Iris pigment epithelial cell (primary cell): ENCODE results near the gene CENPA.
A peak's percentile ranks its signal among the peaks of the same experiment; 100 is the strongest.
"Not testable (repeated sequence)": the region's sequence is repeated elsewhere in the genome, so short reads cannot be mapped to it uniquely, and the experiment has no call there.

ENCODE experiments used
- DNase-seq: peaks from one replicate; pipeline ENCODE4 v3.0.0-alpha.2; 2011; ENCODE audit warnings: low read depth

Gene CENPA

DNA sequence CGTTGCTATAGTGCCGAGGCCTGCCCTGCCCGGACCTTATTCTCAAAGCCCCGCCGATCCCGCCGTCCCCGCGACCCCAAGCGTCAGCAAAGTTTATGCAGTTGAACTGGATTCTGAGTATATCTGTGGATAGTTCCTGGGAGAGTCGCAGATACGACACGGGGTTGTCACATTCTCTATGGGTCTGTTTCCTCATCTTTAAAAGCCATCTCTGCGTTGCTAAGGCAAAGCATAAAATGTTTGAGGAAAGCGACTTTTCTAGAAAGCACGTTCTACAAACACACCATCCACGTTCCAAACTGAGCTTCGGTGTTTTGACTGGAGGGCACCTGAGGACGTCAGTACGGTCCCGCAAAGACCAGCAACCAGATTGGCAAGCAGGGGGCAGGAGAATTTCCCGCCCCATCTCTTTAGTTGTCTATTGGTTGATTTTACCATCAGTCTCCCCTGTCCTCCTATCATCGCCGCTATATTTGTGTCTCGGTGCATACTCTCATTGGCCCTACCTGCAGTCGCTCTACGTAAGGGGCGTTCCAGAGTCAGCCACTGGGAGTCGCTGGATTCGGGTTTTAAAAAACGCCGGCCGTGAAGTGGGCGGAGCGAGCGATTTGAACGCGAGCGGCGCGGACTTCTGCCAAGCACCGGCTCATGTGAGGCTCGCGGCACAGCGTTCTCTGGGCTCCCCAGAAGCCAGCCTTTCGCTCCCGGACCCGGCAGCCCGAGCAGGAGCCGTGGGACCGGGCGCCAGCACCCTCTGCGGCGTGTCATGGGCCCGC is at the start of gene CENPA:
TSS of gene CENPA (plus strand) at position 626 of the 776 bp plus-strand sequence. CDS start at position 767, 141 bp downstream.
- peak; percentile 100 for DNase-seq

DNA sequence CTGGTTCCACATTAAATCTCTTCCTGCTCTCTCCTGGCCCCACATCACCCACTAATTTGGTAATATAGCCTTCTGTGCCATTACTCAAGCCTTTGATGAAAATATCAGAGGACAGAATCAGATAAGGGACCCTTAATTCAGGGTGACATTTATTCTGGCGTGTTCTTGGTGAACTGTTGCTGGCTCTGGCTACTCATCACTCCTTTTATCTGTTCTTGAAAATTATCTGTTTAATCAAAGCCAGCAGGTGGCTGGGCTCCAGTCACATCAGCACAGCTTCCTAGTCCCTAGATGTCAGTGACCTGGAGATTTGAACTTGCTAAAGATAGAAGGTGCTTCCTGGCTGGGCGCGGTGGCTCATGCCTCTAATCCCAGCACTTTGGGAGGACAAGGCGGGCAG is 48.6 kb upstream of the CENPA start:
- no peak for DNase-seq

DNA sequence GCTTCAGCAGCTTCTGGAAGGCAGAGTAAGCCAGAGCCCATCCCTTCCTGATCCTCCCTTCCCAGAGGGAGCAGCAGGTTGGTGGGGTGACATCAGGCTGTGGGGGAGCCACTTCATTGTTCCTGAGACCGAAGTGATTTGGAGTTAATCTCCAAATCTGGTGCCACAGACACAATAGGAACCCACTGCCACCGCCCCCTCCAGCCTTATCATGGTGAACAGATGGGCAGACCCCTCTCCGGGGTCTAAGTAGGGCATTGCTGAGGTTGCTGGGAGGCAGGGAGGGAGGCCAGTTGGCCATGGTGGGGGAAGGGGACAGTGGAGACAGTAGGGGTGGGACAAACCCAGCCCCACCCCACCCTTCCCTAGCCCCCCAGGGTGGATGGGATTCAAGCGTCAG is 47.4 kb upstream of the CENPA start:
- DNase-seq = no peak

DNA sequence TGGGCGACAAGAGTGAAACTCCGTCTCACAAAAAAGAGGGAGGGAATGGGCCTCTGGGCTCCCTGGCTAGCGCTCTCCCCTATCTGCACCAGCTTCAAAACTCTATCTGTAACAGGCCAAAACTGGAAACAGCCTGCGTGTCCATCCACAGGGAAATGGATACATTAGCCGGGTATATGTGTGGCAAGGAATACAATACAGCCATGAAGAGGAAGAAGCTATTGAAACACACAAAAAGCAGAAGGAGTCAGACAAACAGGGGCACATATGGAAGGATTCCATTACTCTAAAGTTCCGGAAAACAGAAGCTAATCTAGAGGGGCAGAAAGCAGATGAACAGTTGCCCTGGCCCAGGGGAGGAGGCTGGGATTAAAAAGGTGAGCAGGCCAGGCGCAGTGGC is 46.3 kb upstream of the CENPA start:
- no peak for DNase-seq

DNA sequence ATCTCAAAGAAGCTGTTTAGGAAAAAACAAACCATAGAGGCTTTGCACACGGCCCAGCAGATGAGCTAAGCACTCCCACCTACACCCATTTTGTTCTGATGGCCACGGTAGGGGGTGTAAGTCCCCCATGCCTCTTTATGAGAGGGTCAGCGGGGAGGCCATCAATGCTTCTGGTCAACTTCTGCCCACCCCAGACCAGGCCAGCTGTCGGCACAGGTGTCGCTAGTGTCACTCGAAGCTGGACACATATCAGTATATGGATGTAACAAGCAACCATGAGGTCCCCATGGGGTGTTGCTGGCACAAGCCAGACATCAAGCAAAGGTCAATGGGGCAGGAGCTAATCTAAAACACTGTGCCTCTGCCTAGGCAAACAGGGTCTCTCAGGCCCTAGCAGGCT is 45.5 kb upstream of the CENPA start:
- DNase-seq = no peak

DNA sequence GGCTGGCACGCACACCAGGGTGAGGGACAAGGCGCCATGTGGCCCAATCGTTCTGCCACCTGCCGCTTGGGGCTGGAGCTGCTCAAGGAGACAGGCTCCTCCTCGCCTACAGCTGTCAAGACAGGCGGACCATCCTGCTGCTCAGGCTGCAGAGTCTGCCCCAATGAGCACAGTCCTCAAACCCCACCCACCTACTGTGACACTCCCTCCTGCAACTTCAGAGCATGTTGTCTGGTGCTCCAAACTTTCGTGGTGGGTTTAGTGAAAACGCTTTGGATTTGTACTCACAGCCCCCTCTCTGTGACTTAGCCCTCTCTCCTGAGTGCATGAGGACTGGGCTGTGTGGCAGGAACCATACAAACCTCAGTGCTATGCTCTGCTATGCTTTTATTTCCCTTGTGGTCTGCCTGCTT is 45.0 kb upstream of the CENPA start:
- peak; percentile 56 for DNase-seq

DNA sequence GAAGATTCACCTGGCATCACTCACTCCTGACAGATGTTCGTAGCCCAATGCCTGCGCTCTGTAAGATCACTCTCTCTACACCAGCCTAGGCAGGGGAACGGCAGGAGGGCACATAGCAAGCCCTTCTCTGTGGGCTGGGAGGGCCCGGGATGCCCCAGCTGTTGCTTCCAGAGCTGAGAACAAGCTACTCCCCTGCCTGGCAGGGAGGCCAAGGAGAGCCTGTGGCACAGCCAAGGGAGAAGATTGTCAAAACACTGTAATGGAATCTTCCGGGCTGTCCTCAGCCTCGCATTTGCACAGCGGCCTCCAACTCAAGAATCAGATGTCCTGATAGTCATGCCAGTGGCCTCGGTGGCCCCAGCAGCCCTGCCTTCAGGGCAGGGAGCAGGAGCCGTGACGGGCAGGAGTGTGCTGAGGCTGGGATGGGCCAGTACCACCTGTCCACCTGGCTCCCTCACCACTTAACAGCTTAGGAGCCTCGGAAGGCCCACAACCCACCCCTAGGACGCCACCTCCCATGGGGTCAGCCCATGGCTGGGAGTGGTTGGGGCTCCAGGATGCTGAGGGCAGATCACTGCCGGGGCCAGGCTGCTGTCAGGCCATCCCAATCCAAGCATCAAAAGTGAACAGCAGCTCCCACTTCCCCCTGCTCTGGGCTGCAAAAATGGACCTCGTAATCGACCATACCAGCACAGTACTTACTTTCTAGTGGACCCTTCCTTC is 43.6 kb upstream of the CENPA start:
- no peak for DNase-seq

DNA sequence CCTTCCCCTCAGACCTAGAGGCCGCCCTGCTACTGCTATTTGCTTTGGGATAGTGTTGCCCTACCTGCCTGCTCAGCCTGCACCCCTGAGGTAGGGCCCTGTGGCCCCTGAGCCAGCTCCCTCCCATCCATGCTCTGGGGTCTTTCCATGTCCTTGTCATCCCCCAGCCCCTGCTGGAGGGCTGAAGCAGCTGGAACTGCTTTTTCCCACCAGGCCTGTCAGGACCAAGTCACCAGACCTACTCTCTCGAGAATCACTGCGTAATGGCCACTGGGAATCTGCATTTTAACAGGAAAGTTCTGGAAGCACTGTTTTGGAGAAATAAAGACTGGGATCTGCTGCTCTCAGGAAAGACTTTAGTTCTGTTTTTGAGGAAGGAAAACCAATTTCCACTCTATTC is 42.0 kb upstream of the CENPA start:
- no peak for DNase-seq

DNA sequence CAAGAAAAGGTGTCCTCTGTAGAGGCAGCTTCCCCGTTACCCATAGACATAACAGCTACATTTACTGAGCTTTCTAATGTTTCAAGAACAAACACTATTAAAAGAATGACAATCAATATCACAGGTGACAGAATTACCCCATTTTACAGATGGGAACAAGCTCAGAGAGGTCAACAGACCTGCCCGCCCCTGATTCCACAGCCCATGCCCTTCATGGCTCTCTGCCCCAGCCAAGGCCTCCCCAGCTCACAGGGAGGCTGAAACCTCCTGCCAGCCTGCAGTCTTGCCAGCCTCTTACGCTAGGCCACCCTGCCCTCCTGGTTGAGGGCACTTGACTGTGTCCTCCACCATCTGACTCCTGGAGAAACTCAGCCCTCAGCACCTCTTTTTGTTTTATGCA is 40.9 kb upstream of the CENPA start:
- DNase-seq = no peak

DNA sequence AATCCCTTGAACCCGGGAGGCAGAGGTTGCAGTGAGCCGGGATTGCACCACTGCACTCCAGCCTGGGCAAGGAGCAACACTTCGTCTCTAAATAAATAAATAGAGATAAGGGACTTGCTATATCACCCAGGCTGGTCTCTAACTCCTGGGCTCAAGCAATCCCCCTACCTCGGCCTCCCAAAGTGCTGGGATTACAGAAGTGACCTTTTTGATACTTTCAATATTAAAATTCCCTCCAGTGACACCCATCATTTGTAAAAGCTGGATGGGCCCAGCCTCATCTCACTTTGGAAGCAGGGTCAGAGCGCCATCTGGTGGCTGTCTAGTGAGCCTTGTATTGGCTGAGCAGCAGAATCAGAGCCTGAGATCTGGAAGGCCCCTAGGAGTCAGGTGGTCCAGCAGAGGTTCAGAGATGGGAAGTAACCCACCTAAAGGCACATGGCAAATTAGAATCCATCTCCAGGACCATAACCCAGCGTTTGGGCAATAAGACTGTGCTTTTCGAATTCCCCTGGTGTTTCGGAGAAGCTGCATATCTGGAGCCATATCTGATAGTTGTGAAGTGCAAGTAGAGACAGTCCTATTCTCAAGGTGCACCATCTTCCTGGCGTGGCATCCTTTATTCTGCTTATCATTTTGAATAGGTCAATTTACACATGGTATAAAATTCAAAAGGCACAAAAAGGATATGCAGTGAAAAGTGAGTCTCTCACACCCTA is 40.1 kb upstream of the CENPA start:
- peak; percentile 76 for DNase-seq

DNA sequence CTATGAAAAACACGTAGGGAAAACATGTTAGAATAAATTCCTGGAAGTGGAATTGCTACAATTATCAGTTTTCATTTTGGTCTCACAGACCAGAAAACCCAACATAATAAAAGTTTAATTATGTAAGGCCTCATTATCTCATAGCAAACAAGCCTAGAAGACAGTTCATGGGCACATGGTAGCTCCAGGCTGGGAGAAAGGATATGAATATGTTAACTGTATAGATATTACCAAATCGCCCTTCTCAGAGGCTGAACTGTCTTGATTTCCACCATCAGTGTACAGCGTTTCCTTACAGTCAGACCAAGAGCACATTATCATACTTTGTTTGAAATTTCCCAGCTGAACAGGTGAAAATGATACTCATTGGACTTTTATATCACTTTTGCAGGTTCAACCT is 38.9 kb upstream of the CENPA start:
- no peak for DNase-seq

DNA sequence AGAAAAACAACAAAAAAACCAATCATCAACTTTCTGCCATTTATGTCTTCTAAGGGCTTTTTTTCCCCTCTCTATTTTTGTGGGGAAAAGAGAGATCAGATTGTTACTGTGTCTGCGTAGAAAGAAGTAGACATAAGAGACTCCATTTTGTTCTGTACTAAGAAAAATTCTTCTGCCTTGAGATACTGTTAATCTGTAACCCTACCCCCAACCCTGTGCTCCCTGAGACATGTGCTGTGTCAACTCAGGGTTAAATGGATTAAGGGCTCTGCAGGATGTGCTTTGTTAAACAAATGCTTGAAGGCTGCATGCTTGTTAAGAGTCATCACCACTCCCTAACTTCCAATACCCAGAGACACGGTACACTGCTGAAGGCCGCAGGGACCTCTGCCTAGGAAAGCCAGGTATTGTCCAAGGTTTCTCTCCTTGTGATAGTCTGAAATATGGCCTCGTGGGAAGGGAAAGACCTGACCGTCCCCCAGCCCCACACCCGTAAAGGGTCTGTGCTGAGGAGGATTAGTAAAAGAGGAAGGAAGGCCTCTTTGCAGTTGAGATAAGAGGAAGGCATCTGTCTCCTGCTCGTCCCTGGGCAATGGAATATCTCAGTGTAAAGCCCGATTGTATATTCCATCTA is 36.0 kb upstream of the CENPA start:
- DNase-seq = peak; percentile 69

DNA sequence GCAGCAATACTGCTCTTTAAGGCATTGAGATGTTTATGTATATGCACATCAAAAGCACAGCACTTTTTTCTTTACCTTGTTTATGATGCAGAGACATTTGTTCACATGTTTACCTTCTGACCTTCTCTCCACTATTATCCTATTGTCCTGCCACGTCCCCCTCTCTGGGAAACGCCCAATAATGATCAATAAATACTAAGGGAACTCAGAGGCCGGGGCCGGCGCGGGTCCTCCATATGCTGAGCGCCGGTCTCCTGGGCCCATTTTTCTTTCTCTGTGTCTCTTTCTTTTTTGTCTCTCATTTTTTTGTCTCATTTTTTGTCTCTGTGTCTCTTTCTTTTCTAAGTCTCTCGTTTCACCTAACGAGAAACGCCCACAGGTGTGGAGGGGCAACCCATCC is 35.4 kb upstream of the CENPA start:
- DNase-seq = not testable (repeated sequence)

DNA sequence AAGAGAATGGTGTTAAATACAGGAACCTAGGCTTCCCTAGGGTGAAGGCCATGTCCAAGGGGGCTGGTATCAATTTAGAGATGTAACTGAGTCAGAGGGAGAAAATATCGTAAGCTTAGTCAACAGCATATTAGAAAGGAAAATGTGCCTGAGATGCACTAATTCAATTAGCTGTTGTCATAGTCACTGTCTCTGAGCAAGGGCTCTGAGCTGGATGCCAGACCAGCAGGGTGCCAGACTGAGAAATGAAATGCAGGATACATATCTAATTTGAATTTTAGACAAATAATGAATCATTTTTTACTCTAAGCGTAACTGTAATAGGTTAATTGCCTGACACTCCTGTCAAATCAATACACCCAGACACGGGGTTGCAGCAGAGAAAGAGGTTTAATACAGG is 33.2 kb upstream of the CENPA start:
- no peak for DNase-seq

DNA sequence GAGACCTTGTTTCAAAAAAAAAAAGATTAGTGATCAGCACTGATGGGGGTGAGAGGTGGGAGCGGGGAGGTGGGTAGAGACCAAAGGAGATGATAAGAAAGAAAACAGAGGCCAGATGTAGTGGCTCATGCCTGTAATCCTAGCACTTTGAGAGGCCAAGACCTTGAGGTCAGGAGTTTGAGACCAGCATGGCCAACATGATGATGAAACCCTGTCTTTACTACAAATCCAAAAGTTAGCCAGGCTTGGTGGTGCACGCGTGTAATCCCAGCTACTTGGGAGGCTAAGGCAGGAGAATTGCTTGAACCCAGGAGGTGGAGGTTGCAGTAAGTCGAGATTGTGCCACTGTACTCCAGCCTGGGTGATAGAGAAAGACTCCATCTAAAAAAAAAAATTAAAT is 31.3 kb upstream of the CENPA start:
- DNase-seq = no peak

DNA sequence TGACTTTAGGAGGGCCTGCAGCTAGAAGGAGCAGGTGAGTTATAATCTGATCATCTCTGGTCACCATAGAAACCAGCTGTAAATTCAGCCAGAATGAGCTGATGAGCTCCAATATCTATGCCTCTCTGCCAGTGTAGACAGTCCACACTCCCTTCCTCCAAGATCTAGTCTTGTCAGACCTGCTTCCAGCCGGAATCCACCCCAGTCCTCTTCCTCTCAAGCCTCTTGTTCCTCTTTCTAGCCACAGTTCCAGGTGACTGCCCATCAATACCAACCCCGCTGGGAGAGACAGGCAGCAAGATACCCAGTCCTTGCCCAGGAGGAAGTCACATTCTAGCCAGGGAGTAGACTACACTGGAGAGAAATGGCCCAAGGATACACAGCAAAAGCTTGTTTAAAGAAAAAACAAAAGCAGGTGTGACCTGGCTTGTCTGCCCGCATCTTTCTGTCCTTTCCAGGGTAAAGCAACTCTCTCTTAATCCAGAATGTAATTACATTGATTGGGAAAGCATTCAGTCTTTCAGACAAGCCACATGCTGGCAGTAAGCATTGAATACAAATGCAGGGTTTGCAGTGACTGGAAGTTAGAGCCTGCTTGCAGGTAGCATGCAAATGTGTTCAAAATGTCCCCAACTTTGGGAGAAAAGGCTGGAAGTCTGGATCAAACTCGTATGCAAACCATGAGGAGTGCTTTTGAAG is 30.7 kb upstream of the CENPA start:
- DNase-seq = no peak

DNA sequence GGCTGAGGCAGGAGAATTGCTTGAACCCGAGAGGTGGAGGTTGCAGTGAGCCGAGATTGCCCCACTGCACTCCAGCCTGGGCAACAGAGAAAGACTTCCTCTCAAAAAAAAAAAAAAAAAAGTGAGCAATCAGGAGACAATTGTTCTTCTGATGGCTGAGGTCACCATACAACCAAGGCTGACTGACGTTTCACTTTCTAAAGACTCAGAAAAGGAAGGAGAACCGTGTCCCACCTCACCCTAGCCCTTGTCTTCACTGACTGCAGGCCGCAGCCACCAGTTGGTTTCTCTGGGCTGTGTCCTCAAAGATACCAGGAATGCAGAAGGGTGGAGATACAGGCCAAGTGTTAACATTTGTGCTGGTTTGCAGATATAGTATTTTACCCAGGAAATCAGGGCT is 29.5 kb upstream of the CENPA start:
- no peak for DNase-seq

DNA sequence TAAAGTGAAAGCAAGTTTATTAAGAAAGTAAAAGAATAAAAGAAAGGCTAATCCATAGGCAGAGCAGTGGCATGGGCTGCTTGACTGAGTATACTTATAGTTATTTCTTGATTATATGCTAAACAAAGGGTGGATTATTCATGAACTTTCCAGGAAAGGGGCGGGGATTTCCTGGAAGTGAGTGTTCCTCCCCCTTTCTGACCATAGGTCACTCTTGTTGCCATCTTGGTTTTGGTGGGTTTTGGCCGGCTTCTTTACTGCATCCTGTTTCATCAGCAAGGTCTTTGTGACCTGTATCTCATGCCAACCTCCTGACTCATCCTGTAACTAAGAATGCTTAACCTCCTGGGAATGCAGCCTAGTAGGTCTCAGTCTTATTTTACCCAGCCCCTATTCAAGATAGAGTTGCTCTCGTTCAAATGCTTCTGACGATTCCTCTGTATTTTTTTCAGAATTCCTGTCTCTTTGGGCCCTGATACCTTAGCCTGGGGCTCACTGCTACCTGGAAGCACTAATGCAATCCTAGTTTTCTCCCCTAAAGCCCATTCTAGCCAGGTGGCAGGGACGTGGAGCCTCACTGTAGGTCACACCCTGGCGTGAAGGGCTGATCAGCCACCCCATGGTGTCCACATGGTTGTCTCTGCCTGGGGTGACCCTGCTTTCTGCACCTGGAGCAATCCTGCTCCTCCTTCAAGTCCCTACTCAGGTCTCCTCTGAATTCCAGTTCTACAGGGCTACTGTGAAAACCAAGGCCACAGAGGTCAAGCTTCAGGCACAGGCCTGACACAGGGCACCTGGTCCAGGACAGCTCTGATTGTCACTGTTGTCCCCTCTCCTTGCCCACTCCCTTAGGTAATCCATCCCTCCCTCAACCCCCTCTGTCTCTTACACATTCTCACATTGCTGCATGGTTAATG is 27.7 kb upstream of the CENPA start:
- DNase-seq = peak; percentile 99

DNA sequence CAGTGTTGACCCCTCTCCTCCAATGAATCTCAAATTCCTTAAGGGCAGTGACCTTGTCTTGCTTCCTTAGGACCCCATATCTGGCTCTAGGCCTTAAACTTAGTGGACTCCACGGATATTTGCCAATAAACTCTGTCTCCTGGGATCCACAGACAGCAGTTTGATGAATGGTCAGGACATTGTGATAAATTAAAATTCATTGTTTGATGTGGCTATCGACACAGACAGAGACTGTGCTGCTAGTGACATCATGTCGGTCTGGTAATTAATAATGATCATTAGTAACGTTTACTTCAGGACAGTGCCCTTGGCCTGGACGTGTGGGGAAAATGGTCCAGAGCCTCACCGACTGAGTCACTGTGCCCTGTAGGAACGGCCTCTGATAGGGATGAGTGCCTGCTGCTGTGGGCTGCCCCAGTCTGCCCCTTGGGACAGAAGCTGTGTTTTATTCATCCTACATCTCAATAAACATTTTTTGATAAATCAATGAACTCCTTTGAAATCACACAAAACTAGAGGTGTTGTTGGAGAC is 27.0 kb upstream of the CENPA start:
- no peak for DNase-seq

DNA sequence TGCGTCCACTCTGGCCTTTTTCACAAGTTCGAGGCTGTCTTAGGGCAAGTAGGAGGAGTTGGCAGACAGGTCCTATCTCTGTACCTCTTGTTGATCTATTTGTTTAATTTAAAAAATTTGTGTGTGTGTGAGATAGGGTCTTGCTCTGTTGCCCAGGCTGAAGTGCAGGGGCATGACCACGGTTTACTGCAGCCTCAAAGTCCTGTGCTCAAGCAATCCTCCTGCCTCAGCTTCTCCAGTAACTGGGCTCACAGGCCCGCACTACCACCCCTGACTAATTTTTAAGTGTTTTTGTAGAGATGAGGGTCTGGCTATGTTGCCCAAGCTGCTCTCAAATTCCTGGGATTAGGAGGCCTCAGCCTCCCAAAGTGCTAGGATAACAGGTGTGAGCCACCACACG is 26.0 kb upstream of the CENPA start:
- DNase-seq = no peak

DNA sequence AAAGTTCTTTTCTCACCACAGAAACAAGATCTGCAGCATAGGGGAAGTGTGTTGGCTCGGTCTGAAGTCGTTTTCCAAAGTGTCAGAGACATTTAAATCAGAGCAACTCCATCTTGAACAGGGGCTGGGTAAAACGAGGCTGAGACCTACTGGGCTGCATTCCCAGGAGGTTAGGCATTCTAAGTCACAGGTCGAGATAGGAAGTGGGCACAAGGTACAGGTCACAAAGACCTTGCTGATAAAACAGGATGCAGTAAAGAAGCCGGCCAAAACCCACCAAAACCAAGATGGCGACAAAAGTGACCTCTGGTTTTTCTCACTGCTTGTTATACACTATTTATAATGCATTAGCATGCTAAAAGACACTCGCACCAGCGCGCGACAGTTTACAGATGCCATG is 24.9 kb upstream of the CENPA start:
- not testable (repeated sequence) for DNase-seq
